NOMO-1 treated with dmso at 0.1 percent for 144 hours (cell line): ENCODE data around the gene EML4.
"Not testable (repeated sequence)": the region's sequence is repeated elsewhere in the genome, so short reads cannot be mapped to it uniquely, and the experiment has no call there.

Experiments
- DNase-seq: peaks from one replicate; lab custom pipeline; 2025; ENCODE audit not compliant: unreplicated experiment; lab: John Stamatoyannopoulos, UW

Gene EML4

DNA sequence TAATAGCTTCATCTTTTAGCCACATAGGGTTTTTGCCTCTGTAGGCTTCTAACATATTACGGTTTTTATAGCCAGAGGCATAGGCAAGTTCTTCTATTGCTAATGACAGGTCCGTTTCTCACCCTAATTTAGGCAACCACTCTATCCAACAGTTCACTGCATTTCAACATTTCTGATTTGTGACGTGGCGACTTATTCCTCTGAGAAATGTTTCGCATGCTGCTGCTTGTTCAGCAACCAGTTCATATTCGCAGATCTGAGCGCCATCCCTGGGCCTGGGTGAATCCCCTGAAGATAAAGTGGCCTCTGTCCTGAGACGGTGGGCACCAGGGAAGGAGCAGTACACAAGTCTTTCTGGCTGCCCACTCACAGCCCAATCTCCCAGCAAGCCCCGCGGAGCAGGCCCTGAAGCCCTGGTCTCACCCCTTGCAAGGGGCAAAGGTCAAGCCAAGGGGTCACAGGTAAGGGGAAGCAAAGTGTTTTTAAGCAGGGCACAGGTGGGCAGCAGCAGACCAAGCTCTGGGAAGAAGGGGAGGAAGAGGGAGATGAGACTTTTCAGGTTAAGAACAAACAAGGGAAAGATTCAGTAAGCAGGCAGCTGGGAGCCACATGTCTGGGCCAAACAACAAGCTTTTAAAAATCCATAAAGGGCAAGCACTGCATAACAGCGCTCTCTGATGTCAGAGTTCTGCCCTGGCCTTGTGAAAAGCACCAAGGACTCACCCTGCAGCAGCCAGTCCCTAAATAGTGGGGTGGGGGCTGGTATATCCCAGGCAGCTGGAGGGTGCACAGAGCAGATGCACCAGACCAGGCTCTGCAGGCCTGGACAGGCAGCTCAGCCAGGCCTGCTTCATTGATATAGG lies 202.7 kb downstream of the EML4 start:
- no peak for DNase-seq

DNA sequence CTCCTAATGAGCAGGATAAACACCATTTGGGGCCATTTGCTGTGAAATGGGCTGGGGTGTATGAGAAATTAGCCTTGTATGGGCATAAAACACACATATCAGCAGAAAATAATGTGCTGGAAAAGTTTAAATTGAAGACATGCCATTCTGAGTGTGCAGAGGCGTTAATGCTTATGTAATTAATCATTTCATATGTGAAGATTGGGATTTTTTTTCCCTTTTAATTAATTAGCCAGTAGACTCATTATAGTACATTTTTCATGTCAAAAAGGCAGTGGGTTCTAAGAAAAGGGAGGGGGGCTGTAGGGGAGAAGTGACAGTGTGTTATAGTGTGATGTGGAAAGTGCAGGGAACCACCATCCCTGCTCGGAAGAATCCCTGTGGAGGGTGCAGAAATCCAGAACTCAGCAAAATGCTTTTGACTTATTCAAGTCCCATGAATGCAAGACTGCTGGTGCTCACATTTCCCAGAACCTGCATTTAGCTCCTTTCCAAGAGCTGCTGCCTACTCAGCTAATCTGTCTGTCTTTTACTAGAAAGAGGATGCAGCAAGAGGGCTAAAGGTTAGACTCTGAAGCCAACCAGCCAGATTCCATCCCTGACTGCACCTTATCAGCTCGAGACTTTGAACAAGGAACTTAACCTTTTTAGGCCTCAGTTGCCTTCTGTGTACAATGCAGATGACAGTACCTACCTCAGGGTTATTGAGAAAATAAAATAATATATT lies 203.5 kb downstream of the EML4 start:
- no peak for DNase-seq

DNA sequence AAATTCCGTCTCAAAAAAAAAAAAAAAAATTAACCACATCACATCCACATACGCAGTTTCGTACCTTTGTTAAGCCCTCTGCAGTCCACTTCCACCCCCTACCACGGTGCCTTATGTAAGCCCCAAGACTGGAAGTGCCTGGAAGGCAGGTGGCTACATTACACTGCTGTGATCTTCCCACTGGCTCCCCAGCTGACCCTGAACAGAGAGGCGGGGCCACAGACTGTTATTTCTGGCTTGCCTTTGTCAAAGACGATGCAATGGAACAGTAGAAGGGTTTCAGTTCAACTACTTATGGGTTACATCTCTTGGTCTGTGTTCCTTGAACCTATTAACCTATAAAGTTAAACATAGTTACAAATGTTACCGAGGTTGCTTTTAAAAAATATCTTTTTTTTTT lies 207.6 kb downstream of the EML4 start:
- DNase-seq: no peak

DNA sequence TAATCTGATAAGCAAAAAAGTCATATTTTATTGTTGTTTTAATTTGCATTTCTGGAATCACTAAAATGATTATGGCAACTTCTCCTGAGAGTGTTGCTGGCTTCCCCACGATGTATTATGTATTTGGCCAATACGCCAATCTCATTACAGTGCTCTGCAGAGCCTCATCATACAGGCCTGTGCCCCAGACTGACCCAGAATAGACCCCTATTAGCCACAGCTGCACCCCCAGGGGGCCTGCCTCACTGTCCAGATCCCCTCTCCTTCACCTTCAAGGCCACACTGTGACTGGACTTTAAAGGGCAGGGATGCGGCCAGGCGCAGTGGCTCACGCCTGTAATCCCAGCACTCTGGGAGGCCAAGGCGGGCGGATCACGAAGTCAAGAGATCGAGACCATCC lies 209.3 kb downstream of the EML4 start:
- DNase-seq: no peak

DNA sequence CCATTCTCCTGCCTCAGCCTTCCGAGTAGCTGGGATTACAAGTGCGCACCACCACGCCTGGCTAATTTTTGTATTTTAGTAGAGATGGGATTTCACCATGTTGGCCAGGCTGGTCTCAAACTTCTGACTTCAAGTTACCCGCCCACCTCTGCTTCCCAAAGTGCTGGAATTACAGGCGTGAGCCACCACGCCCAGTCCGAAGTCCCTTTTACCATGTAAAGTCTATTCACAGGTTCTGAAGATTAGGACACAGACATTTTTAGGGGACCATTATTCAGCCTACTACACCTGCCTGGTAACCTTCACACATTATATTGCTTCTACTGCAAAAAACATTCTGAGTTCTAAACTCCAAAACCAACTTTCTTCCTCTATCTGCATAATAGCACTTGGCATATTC lies 210.9 kb downstream of the EML4 start:
- DNase-seq: not testable (repeated sequence)

DNA sequence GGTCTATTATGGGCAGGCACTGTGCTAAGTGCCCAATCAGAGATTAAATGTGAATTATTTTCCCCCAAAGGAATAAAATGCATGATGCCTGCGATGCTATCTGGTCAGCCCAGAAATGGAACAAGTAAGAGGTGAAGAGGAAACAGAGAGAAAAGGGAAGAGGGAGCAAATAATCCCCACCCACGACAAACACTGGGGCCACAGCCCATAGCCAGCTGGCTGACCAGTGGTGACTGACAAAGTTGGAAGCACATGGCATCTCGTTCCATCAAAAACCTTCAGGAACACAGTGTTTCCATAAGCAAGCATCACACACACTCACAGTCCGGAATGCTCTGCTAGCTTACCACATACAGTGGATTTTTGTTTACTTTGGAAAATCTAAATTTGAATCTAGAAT lies 213.0 kb downstream of the EML4 start:
- no peak for DNase-seq
